ENCODE results near the gene SPO11.

SPO11 gene

GRCh38 chr20:57329608-57330221 is at the start of gene SPO11:
Gene SPO11 (plus strand): TSS chr20:57329803. CDS start chr20:57329868, 65 bp downstream.
- DNase-seq (ENCODE audit: low read depth) = no peak

GRCh38 chr20:57280221-57280620 is 49.4 kb upstream of the SPO11 start:
- no peak for DNase-seq (ENCODE audit: low read depth)

GRCh38 chr20:57281900-57282299 is 47.7 kb upstream of the SPO11 start:
- DNase-seq (ENCODE audit: low read depth) = no peak

- DNase-seq (ENCODE audit: low read depth) = no peak
Observed at GRCh38 chr20:57282670-57283361, 46.8 kb upstream of the SPO11 start.

- DNase-seq (ENCODE audit: low read depth) = no peak
Observed at GRCh38 chr20:57283860-57284259, 45.7 kb upstream of the SPO11 start.

GRCh38 chr20:57287007-57287880 is 42.4 kb upstream of the SPO11 start:
- DNase-seq (ENCODE audit: low read depth) = no peak

- DNase-seq (ENCODE audit: low read depth) = no peak
Observed at GRCh38 chr20:57287901-57288300, 41.7 kb upstream of the SPO11 start.

- DNase-seq (ENCODE audit: low read depth) = no peak
Observed at GRCh38 chr20:57288651-57289277, 40.8 kb upstream of the SPO11 start.

- DNase-seq (ENCODE audit: low read depth) = no peak
Observed at GRCh38 chr20:57289391-57290177, 40.0 kb upstream of the SPO11 start.

- DNase-seq (ENCODE audit: low read depth) = no peak
Observed at GRCh38 chr20:57290178-57290484, 39.5 kb upstream of the SPO11 start.

GRCh38 chr20:57291003-57291402 is 38.6 kb upstream of the SPO11 start:
- no peak for DNase-seq (ENCODE audit: low read depth)

- no peak for DNase-seq (ENCODE audit: low read depth)
Observed at GRCh38 chr20:57291694-57292093, 37.9 kb upstream of the SPO11 start.

GRCh38 chr20:57292611-57293010 is 37.0 kb upstream of the SPO11 start:
- DNase-seq (ENCODE audit: low read depth) = no peak

GRCh38 chr20:57293995-57294394 is 35.6 kb upstream of the SPO11 start:
- no peak for DNase-seq (ENCODE audit: low read depth)

- DNase-seq (ENCODE audit: low read depth) = no peak
Observed at GRCh38 chr20:57294550-57294949, 35.1 kb upstream of the SPO11 start.

- DNase-seq (ENCODE audit: low read depth) = no peak
Observed at GRCh38 chr20:57298457-57298856, 31.1 kb upstream of the SPO11 start.

- no peak for DNase-seq (ENCODE audit: low read depth)
Observed at GRCh38 chr20:57301026-57301425, 28.6 kb upstream of the SPO11 start.

- DNase-seq (ENCODE audit: low read depth) = no peak
Observed at GRCh38 chr20:57306747-57307146, 22.9 kb upstream of the SPO11 start.

GRCh38 chr20:57308451-57309271 is 20.9 kb upstream of the SPO11 start:
- DNase-seq (ENCODE audit: low read depth) = no peak

GRCh38 chr20:57309544-57310115 is 20.0 kb upstream of the SPO11 start:
- no peak for DNase-seq (ENCODE audit: low read depth)
